BE2C (cell line): ENCODE data around the gene ACOX1.

Experiments
- DNase-seq: peaks from one replicate; pipeline ENCODE4 v3.0.0-alpha.2; 2020
- H3K27me3 ChIP-seq: fragments of 250-450 bp; sonication (Bioruptor Pico); 2 replicates; pipeline ENCODE4 v1.5.1; 2020; ENCODE audit warnings: mild to moderate bottlenecking
- H3K36me3 ChIP-seq: fragments of 250-450 bp; sonication (Bioruptor Pico); 2 replicates; pipeline ENCODE4 v1.5.1; 2020; ENCODE audit warnings: mild to moderate bottlenecking
- H3K4me1 ChIP-seq: fragments of 250-450 bp; sonication (Bioruptor Pico); 2 replicates; pipeline ENCODE4 v1.5.1; 2020
- H3K4me3 ChIP-seq: 2 replicates; pipeline ENCODE4 v1.5.1; 2011; ENCODE audit warnings: low read depth, low read length
- H3K9me3 ChIP-seq: fragments of 250-450 bp; sonication (Bioruptor Pico); 2 replicates; pipeline ENCODE4 v1.5.1; 2020
- TF ChIP-seq, protein P1 (sequence below): IDR thresholded peaks from 2 replicates; pipeline ENCODE4 v1.5.1; 2012; ENCODE audit warnings: mild to moderate bottlenecking, low read depth, low read length

ACOX1 gene

DNA sequence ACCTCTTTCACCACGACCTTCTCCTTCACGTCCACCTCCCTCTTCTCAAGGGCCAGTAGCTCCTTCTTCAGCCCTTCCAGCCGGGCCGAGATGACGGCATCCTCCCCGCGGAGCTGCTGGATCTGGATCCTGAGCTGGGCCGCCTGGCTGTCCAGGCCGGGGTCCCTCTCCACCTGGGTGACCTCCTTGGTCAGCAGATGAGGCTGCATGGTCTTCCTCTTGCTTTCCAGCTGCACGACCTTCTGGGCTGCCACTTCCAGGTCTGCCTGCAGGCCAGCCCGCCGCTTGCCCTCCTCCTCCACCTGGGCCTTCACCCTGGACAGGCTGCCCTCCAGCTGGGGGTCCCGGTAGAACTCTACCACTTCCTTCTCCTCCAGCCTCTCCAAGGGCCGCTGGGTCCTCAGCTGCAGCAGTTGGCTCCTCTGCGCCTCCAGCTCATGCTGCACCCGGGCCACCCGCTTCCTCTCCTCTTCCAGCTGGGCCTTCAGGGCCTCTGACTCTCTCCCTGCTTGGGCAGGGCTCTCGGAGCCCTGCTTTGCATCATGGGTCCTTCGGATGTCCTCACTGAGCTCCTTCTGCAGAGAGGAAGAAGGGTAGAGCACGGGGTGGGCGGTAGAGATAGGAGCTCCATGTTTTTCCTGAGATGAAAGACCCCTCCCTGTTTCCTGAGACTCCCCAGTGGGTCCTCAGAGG is 31.1 kb upstream of the ACOX1 start:
- Histone ChIP-seq H3K4me3 (no peak overlapping the region), H3K9me3 (no peaks in the 10 kb centered on the region), H3K4me1 (no peaks in the 10 kb centered on the region), H3K27me3 (no peaks in the 10 kb centered on the region), H3K36me3 (no peaks in the 10 kb centered on the region)
- no peak for DNase-seq
- TF ChIP-seq, protein P1, sequence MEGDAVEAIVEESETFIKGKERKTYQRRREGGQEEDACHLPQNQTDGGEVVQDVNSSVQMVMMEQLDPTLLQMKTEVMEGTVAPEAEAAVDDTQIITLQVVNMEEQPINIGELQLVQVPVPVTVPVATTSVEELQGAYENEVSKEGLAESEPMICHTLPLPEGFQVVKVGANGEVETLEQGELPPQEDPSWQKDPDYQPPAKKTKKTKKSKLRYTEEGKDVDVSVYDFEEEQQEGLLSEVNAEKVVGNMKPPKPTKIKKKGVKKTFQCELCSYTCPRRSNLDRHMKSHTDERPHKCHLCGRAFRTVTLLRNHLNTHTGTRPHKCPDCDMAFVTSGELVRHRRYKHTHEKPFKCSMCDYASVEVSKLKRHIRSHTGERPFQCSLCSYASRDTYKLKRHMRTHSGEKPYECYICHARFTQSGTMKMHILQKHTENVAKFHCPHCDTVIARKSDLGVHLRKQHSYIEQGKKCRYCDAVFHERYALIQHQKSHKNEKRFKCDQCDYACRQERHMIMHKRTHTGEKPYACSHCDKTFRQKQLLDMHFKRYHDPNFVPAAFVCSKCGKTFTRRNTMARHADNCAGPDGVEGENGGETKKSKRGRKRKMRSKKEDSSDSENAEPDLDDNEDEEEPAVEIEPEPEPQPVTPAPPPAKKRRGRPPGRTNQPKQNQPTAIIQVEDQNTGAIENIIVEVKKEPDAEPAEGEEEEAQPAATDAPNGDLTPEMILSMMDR, result no peak

DNA sequence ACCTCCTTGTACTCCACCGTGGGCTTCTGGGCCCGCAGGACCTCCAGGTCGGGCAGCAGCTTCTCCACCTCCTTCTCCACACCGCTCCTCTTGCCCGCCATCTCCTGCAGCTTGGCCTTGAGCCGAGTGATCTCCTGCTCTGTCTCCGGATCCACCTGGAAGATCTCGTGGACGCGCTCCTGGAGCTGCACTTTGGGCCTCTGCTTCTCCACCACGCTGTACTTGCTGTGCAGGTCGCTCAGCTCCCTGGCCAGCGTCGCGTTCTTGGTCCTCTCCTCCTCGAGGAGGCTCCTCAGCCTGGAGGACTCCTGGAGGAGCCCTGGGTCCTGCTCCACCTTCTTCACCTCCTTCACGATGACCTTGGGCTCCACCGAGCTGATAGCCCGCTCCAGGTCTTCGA is 30.5 kb upstream of the ACOX1 start:
- no peak overlapping the region for H3K4me3 ChIP-seq
- no peaks in the 10 kb centered on the region for H3K27me3 ChIP-seq
- H3K9me3 ChIP-seq, result no peaks in the 10 kb centered on the region
- H3K36me3 ChIP-seq, result no peaks in the 10 kb centered on the region
- no peak for DNase-seq
- no peaks in the 10 kb centered on the region for H3K4me1 ChIP-seq
- TF ChIP-seq, protein P1, result no peak

DNA sequence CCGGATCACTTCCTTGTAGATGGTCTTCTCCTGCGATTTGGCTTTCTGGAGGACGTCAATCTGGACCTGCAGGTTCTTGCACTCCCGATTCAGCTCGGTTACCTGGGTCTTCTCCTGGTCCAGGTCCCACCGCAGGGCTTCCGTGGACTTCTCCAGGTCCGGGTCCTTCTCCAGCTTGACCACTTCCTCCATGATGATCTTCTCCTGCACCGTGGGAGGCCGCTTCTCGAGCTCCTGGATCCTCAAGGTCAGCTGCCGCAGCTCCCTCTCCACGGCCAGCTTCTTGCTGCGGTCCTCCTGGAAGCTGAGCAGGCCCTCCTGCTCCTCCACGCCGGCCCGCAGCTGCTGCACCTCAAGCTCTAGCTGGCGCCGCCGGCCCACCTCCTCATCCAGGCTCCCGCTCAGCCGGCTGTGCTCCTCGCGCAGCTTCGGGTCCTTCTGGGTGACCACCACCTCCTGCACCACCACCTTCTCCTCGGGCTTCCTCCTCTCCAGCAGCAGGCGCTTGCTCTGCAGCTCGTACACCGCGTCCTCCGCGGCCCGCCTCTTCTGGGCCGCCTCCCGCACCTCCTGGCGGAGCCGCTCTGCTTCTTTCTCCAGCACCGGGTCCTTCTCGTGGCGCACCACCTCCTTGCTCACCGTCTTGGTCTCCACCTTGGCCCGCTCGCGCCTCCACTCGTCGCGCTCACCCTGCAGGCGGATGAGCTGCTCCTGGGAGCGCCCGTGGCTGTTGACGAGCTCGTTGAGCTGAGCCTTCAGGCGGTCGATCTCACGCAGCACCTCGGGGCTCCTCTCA is 29.9 kb upstream of the ACOX1 start:
- Histone ChIP-seq H3K4me3 (no peak overlapping the region), H3K9me3 (no peaks in the 10 kb centered on the region), H3K27me3 (no peaks in the 10 kb centered on the region), H3K4me1 (no peaks in the 10 kb centered on the region), H3K36me3 (no peaks in the 10 kb centered on the region)
- TF ChIP-seq, protein P1, result no peak
- no peak for DNase-seq

DNA sequence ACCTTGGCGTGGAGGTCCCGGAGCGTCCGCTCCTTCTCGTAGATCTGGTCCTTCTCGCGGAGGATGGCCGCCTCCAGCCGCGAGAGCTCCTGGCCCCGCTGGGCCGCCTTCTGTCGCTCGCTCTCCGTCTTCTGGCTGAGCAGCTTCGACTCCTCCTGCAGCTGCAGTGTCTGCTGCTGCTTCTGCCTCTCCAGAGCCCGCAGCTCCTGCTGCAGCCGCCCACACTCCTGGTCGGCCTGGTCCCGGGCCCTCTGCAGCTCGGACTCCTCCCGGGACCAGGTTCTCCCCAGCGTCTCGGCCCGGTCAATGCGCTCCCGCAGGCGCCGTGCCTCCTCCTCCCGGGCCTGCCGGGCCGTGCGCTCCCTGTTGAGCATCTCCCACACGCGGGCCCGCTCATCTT is 29.2 kb upstream of the ACOX1 start:
- Histone ChIP-seq H3K4me3 (no peak overlapping the region), H3K9me3 (no peaks in the 10 kb centered on the region), H3K36me3 (no peaks in the 10 kb centered on the region), H3K27me3 (no peaks in the 10 kb centered on the region), H3K4me1 (no peaks in the 10 kb centered on the region)
- no peak for DNase-seq
- TF ChIP-seq, protein P1, result no peak

DNA sequence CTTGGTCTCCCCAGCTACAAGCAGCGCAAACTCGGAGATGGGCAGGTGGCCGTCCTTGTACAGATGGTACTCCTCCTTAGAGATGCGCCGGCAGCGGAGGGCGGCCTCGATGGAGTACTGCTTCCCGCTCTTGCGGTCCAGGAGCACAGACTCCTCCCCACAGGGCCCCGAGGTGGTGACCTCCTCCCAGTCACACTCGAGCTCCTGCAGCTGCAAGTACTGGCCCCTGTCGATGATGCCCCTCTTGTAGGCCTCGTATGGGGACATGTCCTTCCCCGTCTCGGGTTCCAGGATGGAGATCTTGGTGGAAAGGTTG is 28.8 kb upstream of the ACOX1 start:
- TF ChIP-seq, protein P1, result no peak
- Histone ChIP-seq H3K4me3 (no peak overlapping the region), H3K4me1 (no peaks in the 10 kb centered on the region), H3K27me3 (no peaks in the 10 kb centered on the region), H3K36me3 (no peaks in the 10 kb centered on the region), H3K9me3 (no peaks in the 10 kb centered on the region)
- no peak for DNase-seq
